ENCODE data around the gene C1QL1. TPM values are rescaled to one million over a fixed set of nuclear protein-coding genes. Genes with fewer than 3 reads are reported as not detected.

Gene C1QL1
- total and polyA plus RNA-seq, 2 experiments from 2014 or later = 12.8 to 54.9 TPM

DNA sequence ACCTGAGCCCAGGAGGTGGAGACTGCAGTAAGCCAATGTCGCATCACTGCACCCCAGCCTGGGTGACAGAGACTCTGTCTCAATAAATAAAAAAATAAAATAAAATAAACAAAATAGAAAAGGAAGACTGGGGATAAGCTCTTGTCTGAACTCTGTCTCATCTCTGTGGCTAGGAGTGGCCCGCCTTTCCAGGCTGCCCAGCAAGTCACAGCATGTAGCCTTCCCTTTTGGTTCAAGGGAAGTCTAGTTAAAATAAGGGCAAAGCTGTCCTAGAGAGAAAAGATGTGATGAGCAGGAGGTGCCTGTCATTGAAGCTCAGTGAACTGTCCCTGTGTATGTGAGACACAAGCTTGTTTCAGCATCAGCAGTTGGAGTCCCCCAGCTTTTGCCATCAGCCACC lies 50.1 kb downstream of the C1QL1 start:
- H3K9me2 ChIP-seq (replicated peaks; ENCODE audit: insufficient read depth) = no peaks in the 10 kb centered on the region
- H3K27me3 ChIP-seq = peaks cover 14% of the 10 kb centered on the region
- H3K4me2 ChIP-seq = no peak overlapping the region
- H3K27ac ChIP-seq = no peak overlapping the region
- no peaks in the 10 kb centered on the region for H3K36me3 ChIP-seq (replicated peaks; ENCODE audit: insufficient read depth, low read depth)
- no peaks in the 10 kb centered on the region for H4K20me1 ChIP-seq (ENCODE audit: insufficient read depth, poor library complexity, severe bottlenecking)
- H3K4me1 ChIP-seq (ENCODE audit: insufficient read depth) = no peaks in the 10 kb centered on the region
- DNase-seq (ENCODE audit: low spot score) = no peak
- H3K9me3 ChIP-seq (ENCODE audit: low read depth) = no peaks in the 10 kb centered on the region
- H3K4me3 ChIP-seq = no peak overlapping the region
- 95% methylated on average over 2 of the region's 2 CpGs for WGBS (ENCODE audit: low lambda C conversion rate, missing lambda C conversion rate)
- TF ChIP-seq, protein P1, sequence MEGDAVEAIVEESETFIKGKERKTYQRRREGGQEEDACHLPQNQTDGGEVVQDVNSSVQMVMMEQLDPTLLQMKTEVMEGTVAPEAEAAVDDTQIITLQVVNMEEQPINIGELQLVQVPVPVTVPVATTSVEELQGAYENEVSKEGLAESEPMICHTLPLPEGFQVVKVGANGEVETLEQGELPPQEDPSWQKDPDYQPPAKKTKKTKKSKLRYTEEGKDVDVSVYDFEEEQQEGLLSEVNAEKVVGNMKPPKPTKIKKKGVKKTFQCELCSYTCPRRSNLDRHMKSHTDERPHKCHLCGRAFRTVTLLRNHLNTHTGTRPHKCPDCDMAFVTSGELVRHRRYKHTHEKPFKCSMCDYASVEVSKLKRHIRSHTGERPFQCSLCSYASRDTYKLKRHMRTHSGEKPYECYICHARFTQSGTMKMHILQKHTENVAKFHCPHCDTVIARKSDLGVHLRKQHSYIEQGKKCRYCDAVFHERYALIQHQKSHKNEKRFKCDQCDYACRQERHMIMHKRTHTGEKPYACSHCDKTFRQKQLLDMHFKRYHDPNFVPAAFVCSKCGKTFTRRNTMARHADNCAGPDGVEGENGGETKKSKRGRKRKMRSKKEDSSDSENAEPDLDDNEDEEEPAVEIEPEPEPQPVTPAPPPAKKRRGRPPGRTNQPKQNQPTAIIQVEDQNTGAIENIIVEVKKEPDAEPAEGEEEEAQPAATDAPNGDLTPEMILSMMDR (IDR thresholded peaks at IDR 0.05; ENCODE audit: poor library complexity) = no peak
- H2AFZ ChIP-seq = no peak overlapping the region
- no peaks in the 10 kb centered on the region for H3K79me2 ChIP-seq

DNA sequence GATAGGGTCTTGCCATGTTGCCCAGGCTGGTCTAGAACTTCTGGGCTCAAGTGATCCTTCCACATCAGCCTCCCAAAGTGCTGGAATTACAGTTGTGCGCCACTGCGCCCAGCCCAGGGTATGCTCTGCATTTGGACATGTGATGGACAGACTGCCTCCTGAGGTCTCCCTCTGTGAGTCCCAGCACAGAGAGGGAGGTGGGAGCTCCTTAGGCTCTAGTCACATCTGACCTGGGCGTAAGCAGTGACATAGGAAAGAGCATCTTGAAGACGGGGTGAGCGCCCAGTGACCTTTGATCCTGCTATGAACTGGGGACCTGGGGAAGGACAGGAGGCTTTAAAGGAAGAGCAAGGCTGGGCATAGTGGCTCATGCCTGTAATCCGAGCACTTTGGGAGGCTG lies 50.6 kb downstream of the C1QL1 start:
- Histone ChIP-seq H3K27me3 (peaks cover 14% of the 10 kb centered on the region), H3K79me2 (no peaks in the 10 kb centered on the region), H3K4me3 (no peak overlapping the region), H3K9me3 (ENCODE audit: low read depth) (no peaks in the 10 kb centered on the region), H3K4me1 (ENCODE audit: insufficient read depth) (no peaks in the 10 kb centered on the region), H3K27ac (no peak overlapping the region), H3K9me2 (replicated peaks; ENCODE audit: insufficient read depth) (no peaks in the 10 kb centered on the region), H3K36me3 (replicated peaks; ENCODE audit: insufficient read depth, low read depth) (no peaks in the 10 kb centered on the region), H3K4me2 (no peak overlapping the region), H2AFZ (no peak overlapping the region), H4K20me1 (ENCODE audit: insufficient read depth, poor library complexity, severe bottlenecking) (no peaks in the 10 kb centered on the region)
- no peak for DNase-seq (ENCODE audit: low spot score)
- TF ChIP-seq, protein P1 (IDR thresholded peaks at IDR 0.05; ENCODE audit: poor library complexity) = no peak
- TF ChIP-seq EZH2 (IDR thresholded peaks at IDR 0.05; ENCODE audit: borderline replicate concordance) (no peak), EZH2phosphoT487 (IDR thresholded peaks at IDR 0.05; ENCODE audit: low read depth, severe bottlenecking, unreplicated experiment) (no peak)
- WGBS (ENCODE audit: low lambda C conversion rate, missing lambda C conversion rate) = 92% methylated on average over 6 of the region's 6 CpGs

DNA sequence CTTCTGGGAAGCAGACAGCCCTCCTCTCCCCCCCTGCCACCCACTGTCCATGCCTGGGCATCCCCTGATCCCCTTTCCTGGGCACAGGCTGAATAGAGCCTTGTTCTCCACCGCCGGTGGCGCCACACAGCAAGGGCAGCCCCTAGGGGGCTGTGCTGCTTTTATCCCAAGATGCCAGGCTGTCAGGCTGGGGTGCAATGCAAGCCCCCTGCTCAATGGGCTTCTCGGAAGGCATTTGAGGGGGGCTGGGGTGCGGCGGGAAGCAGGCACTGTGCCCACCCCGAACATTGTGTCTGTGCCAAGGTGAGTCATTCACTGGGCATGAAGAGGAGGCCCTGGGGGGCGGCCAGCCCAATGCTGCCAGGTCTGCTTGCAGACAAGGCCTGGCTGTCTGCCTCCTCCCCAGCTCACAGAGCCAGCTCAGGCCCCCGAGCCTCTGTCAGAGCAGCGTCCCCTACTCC lies 51.3 kb downstream of the C1QL1 start:
- Histone ChIP-seq H4K20me1 (ENCODE audit: insufficient read depth, poor library complexity, severe bottlenecking) (no peaks in the 10 kb centered on the region), H3K36me3 (replicated peaks; ENCODE audit: insufficient read depth, low read depth) (no peaks in the 10 kb centered on the region), H3K79me2 (no peaks in the 10 kb centered on the region), H3K4me2 (no peak overlapping the region), H3K27ac (no peak overlapping the region), H3K4me1 (ENCODE audit: insufficient read depth) (no peaks in the 10 kb centered on the region), H3K4me3 (no peak overlapping the region), H3K9me3 (ENCODE audit: low read depth) (no peaks in the 10 kb centered on the region), H2AFZ (no peak overlapping the region), H3K27me3 (peaks cover 14% of the 10 kb centered on the region), H3K9me2 (replicated peaks; ENCODE audit: insufficient read depth) (no peaks in the 10 kb centered on the region)
- WGBS (ENCODE audit: low lambda C conversion rate, missing lambda C conversion rate) = 91% methylated on average over 10 of the region's 10 CpGs
- DNase-seq (ENCODE audit: low spot score) = peak; percentile 39
- TF ChIP-seq, protein P1 (IDR thresholded peaks at IDR 0.05; ENCODE audit: poor library complexity) = no peak
